NB4 (cell line): Measurements from ENCODE around the gene ANAPC5.

Experiments
- CTCF ChIP-seq: IDR thresholded peaks from one replicate; pipeline ENCODE4 v1.5.1; 2012; ENCODE audit warnings: low read depth, low read length
- POLR2A ChIP-seq: IDR thresholded peaks from 2 replicates; pipeline ENCODE4 v1.6.1; 2011; ENCODE audit warnings: mild to moderate bottlenecking; ENCODE audit not compliant: insufficient read length; ENCODE audit errors: extremely low read depth

- TF ChIP-seq POLR2A (no peak), CTCF (no peak)
Observed at GRCh38 chr12:121273364-121273896, 78.8 kb downstream of the ANAPC5 start.
